Fibroblast of skin of right quadriceps (primary cell): ENCODE results near the gene PON2.
A peak's percentile ranks its signal among the peaks of the same experiment; 100 is the strongest.
"Not testable (repeated sequence)": the region's sequence is repeated elsewhere in the genome, so short reads cannot be mapped to it uniquely, and the experiment has no call there.

Experiments
- DNase-seq: peaks from one replicate; pipeline ENCODE4 v3.0.0-alpha.2; 2013

Gene PON2

DNA sequence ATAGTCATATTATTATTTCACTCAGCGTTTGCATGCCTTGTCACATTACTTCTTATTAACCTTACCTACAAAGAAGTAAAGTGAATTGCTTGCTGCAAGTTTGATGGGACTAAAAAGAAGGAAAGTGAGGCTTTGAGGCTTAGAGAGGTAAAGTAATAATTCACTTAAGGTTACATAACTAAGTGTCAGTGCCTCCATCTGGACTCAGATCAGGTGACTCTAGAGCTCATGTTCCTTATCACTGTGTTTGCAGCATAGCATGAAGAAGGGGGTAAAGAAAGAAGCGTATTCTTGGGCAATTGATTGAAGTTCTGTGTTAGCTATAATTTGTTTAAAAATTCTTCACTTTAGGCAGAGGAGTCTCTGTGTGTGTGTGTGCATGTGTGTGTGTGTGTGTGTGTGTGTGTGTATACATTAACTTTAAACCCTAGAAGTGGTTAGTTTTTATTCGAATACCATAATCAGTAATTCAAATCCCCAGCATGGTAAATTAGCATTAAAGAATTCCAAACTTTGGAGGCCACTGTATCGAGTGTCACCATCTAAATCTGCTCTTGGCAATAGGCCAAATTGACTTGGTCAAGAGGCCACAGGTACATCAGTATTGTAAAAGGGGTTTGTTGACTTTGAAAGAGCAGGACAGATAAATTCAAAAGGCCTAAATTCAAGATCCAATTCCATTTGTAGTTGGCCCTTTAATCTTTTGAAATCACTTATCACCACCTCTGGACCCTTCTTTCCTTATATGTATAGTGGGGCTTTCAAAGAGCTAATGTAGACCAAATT lies 36.5 kb downstream of the PON2 start:
- no peak for DNase-seq

DNA sequence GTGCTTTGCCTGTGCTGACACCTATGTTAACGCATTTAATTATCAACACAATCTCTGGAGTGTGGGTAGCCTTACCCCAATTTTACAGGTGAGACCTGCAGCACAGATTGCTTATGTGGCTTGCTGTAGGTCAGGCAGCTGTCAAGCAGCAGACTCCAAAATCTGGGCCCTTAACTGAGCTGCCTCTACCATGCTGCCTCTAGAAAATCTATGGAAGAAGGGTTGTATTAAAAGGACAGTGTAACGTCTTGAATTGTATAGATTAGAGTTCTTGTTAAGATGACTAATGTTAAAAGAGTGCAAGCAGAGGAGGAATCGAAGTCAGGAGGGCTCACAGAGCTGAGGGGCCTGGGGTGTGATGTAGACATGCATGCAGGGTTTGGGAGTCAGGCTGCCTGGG lies 37.4 kb downstream of the PON2 start:
- DNase-seq, result no peak

DNA sequence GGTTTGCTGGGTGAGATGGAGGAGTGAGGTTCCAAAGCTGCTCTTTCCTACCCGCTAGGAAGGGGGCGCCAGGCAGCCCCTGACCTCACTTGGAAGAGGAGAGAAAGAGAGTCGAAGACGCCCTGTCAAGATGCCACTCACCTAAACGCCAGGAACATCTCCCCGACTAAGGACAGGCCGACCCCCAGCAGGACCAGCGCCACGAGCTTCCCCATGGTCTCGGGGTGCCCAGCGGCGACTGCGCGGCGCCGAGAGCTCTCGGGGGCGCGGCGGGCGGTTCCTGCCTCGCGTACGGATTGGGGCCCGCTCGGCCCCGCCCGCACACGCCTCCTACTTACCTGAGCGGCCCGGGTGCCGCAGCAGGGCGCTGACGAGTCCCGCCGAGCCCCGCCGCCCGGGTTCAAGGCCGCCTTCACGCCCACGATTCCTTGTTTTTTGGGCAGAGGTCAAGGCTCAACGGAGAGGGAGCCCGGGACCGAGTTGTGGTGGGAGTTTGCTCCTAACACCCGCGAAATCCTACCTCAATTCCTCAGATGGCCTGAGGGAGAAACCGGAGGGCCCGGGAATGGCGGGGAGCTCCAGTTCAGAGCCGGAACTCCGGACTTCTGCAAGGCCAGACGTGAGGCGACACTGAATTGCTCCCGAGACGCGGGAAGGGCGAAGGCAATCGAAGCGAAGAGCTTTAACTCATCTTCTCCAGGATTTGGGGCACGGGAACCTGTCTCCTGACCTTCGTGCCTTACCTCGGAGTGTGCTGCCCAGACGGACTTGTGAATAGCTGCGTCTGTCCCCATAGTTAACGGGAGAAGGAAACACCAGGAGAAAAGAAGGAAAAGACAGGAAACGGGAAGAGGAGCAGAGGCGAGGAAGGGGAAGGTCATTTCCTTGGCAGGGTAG lies 38.4 kb downstream of the PON2 start, which contains the start of gene PON3:
Gene PON3 (minus strand): TSS at position 240 of the 897 bp plus-strand sequence. CDS start 25 bp downstream, at position 215.
- no peak for DNase-seq

DNA sequence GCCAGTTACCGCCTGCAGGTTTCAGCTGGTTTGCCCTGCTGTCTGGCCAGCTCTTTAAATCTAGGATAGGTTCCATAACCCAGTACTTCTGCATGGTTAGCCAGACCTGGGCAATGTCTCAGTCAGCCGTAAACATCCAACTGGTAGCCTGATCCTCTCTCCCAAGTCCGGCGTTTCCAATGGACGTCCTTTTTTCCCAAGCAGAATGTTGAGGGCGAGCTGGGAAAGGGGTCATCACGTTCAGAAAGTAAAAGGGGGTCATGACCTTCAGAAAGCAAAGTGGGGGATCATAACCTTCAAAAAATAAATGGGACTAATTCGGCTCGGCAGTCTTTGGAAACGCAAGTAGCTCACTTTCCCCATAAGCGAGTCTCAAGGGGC lies 39.1 kb downstream of the PON2 start:
- DNase-seq, result no peak

DNA sequence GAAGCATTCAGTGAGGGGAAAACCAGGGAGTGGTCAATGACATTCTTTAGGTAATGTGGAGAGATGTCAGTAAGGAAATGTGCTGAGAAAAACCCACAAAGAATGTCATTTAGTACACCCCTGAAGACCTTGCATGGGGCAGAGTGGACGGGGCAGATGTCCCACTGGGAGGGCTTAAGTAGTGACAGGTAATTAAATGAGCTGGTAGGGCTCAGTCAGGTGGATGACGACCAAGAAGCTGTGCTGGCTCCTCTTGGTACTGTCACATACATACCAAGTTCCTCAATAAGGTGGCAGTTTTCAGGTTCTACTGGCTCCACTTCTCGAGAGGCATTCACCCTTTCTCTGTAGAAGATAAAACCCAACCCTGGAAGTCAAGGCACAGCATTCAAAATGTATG lies 40.5 kb downstream of the PON2 start:
- no peak for DNase-seq

DNA sequence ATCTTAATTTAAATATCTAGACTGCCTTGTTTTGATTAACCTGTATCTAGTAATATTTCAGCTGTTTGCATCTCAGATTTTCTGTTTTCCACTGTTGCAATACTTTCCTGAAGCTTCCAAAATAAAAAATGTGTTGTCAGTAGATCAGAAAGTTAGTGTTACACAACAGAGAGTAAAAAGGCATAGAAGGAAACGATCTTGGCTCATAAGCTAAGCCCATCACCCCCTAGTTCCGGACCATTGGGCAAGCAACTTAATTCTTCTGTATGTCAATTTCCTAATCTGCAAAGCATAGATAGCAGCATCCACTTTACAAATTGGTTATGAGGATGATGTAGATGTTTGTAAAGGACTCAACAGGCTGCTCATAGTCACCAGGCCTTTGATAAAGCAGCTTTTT lies 43.1 kb downstream of the PON2 start:
- no peak for DNase-seq

DNA sequence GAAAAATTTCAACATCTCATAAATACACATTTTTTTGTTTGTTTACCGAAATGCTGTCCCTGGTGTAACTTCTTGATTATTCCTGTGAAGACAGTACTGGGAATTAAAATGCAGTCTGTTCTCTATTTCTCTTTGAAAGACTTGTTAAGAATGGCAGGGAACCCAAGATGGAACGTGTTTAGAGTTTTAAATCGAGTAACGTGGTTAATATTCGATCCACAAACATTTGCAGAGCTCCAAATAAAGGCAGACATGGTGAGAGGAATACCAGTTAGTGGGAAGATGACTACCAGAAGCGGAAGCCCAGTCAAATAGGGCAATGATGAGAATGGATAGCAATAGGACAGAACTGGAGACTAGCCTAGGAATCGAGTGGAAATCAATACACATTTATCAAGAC lies 45.3 kb downstream of the PON2 start:
- no peak for DNase-seq

DNA sequence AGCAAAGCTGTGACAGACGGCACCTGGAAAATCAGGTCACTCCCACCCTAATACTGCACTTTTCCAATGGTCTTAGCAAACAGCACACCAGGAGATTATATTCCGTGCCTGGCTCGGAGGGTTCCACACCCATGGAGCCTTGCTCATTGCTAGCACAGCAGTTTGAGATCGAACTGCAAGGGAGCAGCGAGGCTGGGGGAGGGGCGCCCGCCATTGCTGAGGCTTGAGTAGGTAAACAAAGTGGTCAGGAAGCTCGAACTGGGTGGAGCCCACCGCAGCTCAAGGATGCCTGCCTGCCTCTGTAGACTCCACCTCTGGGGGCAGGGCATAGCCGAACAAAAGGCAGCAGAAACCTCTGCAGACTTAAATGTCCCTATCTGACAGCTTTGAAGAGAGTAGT lies 55.4 kb downstream of the PON2 start:
- DNase-seq, result not testable (repeated sequence)

DNA sequence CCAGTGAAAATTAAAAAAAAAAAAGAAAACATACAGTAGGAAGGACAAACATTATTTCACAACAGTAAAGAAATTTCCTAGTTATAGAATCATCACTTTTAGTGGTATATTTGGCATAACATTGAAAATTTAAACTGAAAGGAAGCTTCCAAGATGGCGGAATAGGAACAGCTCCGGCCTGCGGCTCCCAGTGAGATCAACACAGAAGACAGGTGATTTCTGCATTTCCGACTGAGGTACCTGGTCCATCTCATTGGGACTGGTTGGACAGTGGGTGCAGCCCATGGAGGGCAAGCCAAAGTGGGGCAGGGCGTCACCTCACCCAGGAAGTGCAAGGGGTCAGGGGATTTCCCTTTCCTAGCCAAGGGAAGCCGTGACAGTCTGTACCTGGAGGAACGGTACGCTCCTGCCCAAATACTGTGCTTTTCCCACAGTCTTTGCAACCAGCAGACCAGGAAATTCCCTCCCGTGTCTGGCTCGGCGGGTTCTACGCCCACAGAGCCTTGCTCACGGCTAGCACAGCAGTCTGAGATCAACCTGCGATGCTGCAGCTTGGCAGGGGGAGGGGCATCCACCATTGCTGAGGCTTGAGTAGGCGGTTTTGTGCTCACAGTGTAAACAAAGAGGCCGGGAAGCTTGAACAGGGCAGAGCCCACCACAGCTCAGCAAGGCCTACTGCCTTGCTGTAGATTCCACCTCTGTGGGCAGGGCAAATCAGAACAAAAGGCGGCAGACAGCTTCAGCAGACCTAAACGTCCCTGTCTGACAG lies 58.0 kb downstream of the PON2 start:
- DNase-seq, result no peak

DNA sequence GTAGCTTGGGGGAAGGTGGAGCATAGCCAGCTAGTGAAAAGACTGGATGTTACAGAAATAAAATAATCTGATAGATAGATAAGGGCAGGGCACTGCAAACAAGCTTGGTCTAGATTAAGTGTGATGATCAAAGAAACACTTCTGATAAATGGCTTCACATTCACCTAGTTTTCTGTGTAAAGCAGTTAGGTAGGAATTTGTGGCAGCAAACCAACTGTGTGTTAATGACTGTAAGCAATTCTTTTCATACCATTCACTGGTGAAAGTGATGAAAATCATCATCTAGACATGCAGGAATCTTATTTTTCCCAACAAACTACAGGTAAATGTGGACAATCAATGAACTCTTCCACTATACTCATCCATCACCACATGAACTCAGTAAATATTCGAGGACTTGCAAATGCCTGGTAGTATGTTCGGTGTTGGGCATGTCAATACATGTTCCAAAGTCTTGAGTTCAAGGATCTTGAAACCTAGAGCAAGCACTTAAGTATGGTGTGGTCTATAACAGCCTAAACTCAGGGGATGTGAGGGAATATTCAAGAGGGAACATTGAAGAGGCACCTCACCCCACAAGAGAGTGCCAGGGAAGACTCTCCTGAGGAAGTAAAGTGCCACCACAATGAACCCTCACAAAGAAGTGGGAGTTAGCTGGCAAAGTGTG lies 59.1 kb downstream of the PON2 start:
- no peak for DNase-seq

DNA sequence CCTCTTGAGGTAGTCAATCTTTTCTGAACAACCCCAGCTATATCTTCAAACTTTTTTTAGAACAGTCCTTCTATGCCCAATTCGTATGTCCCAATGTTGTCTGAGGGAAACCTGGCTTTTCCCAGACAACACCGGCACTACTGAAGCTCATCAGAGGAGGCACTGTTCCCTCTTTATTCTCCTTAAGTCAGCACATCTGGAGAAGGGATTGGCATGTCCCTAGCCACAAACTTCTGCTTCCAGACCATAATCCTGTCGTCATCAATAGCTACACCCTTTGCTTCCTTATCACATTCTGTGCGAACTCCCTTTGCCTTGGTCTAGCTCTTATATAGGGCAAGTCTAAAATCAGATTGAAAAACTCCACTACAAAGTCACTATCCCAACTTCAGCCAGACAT lies 61.5 kb downstream of the PON2 start:
- DNase-seq, result no peak

DNA sequence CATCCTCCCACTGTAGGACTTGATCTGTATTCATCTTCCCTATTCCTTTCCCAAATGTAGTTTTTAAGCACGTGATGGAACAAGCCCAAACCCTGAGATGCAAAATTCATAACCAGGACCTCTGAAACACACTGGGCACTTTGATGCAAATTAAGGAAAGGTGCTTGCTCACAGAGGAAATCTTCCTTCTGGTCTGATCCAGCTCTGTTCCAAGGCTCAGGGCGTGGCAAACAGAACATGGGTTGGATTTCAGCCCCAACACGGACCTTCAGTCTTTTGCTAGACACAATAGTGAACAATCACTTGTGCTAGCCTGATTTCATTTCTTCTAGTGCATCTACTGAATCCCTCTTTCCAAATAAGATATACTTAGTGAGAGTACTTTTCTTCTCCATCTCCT lies 66.6 kb downstream of the PON2 start:
- DNase-seq, result no peak

DNA sequence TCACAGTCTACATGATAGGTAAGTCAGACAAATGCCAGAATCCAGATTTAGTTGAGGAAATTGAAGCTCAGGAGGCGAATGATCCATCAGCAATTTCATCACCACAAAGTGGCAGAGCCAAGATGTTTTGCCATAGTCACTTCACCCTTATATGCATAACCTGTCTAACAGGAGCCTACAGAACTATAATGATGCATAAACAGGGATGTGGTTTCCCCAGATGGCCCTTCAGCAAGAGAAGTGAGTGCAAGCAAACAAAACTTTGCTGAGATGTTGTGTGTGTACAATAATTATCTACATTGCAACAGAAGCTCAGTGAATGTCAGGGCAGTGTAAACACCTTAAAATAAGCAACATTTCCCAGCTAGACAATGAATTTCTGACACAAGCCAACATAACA lies 67.2 kb downstream of the PON2 start:
- no peak for DNase-seq

DNA sequence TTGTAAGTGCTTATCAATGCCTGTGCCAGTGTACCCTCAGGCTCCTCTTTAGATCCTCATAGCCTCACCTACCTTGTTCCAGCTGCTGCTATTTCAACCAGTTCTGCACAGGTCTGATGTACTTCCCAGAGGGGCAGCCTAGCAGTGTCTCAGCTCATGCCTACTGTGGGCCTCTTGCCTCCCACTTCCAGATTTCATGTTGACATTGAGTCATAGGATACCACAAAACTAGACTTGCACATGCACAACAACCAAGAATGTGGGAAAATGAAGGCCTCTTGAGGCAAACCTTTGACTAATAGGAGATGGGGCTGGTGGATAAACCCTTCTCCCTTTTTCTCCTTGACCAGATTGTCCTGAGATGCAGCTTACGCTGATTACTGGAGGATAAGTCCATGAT lies 69.7 kb downstream of the PON2 start:
- peak; percentile 20 for DNase-seq

DNA sequence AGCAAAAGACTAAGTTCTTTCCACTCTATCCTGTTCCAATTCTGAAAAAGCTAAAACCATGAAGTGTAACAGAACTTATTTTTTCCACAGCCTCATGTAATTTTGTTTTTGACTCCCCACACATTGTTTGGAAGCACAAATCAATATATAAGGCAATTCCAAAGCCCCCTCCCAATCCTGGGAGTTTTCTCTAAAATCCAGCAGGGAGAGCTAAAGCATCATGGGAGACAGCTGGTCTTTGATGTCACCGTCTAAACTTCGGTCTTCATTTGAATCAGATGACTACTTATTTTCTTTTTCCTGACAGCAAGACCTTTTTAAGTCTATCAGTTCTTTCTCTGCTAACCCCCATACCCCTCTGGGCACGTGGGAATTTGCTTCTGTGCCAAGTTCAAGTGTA lies 77.2 kb downstream of the PON2 start:
- no peak for DNase-seq
